Cardiac muscle cell (in vitro differentiated cells and primary cell): ENCODE measurements around the gene FRMPD3. TPM values are rescaled to one million over a fixed set of nuclear protein-coding genes. Genes with fewer than 3 reads are reported as not detected.

Experiments used
- DNase-seq, 2 donors: peaks; one replicate each; pipeline versions ENCODE4 v3.0.0 to v3.0.0-alpha.2; 2010 to 2017; ENCODE audit warnings: low read depth in 1 of 2, low spot score in 1 of 2
- H3K27ac ChIP-seq: fragments of 200-600 bp; sonication (generic); 2 replicates; pipeline ENCODE4 v1.5.1; 2016
- H3K27me3 ChIP-seq: fragments of 200-600 bp; sonication (generic); 2 replicates; pipeline ENCODE4 v1.6.0; 2016; ENCODE audit warnings: control low read depth
- H3K36me3 ChIP-seq: fragments of 200-600 bp; sonication (generic); 2 replicates; pipeline ENCODE4 v1.5.1; 2016; ENCODE audit warnings: control low read depth
- H3K4me1 ChIP-seq: fragments of 200-600 bp; sonication (generic); 2 replicates; pipeline ENCODE4 v1.8.1; 2017; ENCODE audit warnings: low read depth, mild to moderate bottlenecking, mixed run types
- H3K4me3 ChIP-seq: fragments of 200-600 bp; sonication (generic); 2 replicates; pipeline ENCODE4 v1.5.1; 2016; ENCODE audit warnings: mild to moderate bottlenecking
- H3K9me3 ChIP-seq: fragments of 200-600 bp; sonication (generic); 2 replicates; pipeline ENCODE4 v1.5.1; 2017; ENCODE audit warnings: low read depth, mild to moderate bottlenecking, control low read depth
- polyA plus RNA-seq: library from polyadenylated mRNA; unstranded; fragments of >200 nt; fragmentation: Nextera tagmentation; extraction: Ambion mirVana; gene quantifications from 2 replicates; pipeline ENCODE4 v1.2.1, GENCODE V29; 2016
- total RNA-seq: library from RNA; depleted of rRNA; stranded (reverse); fragments of >200 nt; gene quantifications from 2 replicates; pipeline ENCODE4 v1.2.3, GENCODE V29; 2016
- TF ChIP-seq, protein P1 (sequence below): IDR thresholded peaks from 2 replicates; pipeline ENCODE4 v1.5.1; 2012; ENCODE audit warnings: low read depth, mild to moderate bottlenecking, low read length

FRMPD3 gene
- total and polyA plus RNA-seq, 2 experiments from 2014 or later: 0.51 to 4.5 TPM

- Histone ChIP-seq H3K27ac (no peak overlapping the region), H3K9me3 (no peaks in the 10 kb centered on the region), H3K4me1 (no peaks in the 10 kb centered on the region), H3K36me3 (no peaks in the 10 kb centered on the region), H3K27me3 (no peaks in the 10 kb centered on the region), H3K4me3 (no peak overlapping the region)
- no peak for DNase-seq
- TF ChIP-seq, protein P1, sequence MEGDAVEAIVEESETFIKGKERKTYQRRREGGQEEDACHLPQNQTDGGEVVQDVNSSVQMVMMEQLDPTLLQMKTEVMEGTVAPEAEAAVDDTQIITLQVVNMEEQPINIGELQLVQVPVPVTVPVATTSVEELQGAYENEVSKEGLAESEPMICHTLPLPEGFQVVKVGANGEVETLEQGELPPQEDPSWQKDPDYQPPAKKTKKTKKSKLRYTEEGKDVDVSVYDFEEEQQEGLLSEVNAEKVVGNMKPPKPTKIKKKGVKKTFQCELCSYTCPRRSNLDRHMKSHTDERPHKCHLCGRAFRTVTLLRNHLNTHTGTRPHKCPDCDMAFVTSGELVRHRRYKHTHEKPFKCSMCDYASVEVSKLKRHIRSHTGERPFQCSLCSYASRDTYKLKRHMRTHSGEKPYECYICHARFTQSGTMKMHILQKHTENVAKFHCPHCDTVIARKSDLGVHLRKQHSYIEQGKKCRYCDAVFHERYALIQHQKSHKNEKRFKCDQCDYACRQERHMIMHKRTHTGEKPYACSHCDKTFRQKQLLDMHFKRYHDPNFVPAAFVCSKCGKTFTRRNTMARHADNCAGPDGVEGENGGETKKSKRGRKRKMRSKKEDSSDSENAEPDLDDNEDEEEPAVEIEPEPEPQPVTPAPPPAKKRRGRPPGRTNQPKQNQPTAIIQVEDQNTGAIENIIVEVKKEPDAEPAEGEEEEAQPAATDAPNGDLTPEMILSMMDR: no peak
Observed at GRCh38 chrX:107496786-107497185, 47.3 kb downstream of the FRMPD3 start.

Other genes with a start within 250 kb of the FRMPD3 start
- gene NUP62CL, start 243.2 kb upstream of the FRMPD3 start, total RNA-seq: 9.1 and 14.4 TPM in 2 replicates
- 20.5 and 21.1 TPM in 2 replicates for gene NUP62CL, start 243.2 kb upstream of the FRMPD3 start, polyA plus RNA-seq
- gene DNAAF6, start 243.0 kb upstream of the FRMPD3 start, total RNA-seq: 0.06 TPM in 1 of 2 replicates, not detected in the other
- not detected in 2 replicates for gene DNAAF6, start 243.0 kb upstream of the FRMPD3 start, polyA plus RNA-seq
- gene PRPS1, start 178.9 kb downstream of the FRMPD3 start, total RNA-seq: 75.4 and 82.6 TPM in 2 replicates
- 78.7 and 79.1 TPM in 2 replicates for gene PRPS1, start 178.9 kb downstream of the FRMPD3 start, polyA plus RNA-seq